IMR-90 (cell line): ENCODE data around the gene GPC6. TPM values are rescaled to one million over a fixed set of nuclear protein-coding genes. Genes with fewer than 3 reads are reported as not detected.

Experiments
- ATAC-seq: fragments of 200-7000 bp; cut with Tn5 transposase; 2 replicates; pipeline ENCODE4 v1.9.1; 2020; ENCODE audit warnings: low read depth, mild to moderate bottlenecking, moderate library complexity
- BruUV-seq: library from RNA; stranded (reverse); fragments of 400-500 nt; replicated peaks from 2 replicates; lab custom pipeline; 2021; lab: Mats Ljungman, UMichigan
- CTCF ChIA-PET: fragments of 300-600 bp; formaldehyde crosslinking; extraction: SDS; loops from one replicate; lab custom pipeline; 2021; ENCODE audit warnings: antibody characterized with exemption; lab: Yijun Ruan, JAX
- POLR2A ChIA-PET: fragments of 300-600 bp; sonication (Branson Sonifier 250); formaldehyde crosslinking; loops from one replicate; lab custom pipeline; 2022; ENCODE audit warnings: antibody characterized with exemption; ENCODE audit not compliant: unreplicated experiment; lab: Charles Lee
- DNase-seq: peaks from one replicate; pipeline ENCODE4 v3.0.0; 2013
- H2AFZ ChIP-seq: replicated peaks from 2 replicates; pipeline ENCODE3; 2013; ENCODE audit warnings: low read length, mild to moderate bottlenecking; ENCODE audit not compliant: poor library complexity
- H2AK5ac ChIP-seq: 2 replicates; pipeline ENCODE4 v1.6.1; 2013; ENCODE audit warnings: low read depth, low read length, inconsistent platforms
- H2AK9ac ChIP-seq: replicated peaks from 2 replicates; pipeline ENCODE3; 2013; ENCODE audit warnings: mild to moderate bottlenecking, low read depth, low read length, moderate library complexity; ENCODE audit not compliant: poor library complexity
- H2BK120ac ChIP-seq: 2 replicates; pipeline ENCODE4 v1.6.1; 2013; ENCODE audit warnings: low read depth, low read length, inconsistent platforms
- H2BK15ac ChIP-seq: 3 replicates; pipeline ENCODE4 v1.6.1; 2013; ENCODE audit warnings: low read depth, low read length, inconsistent platforms
- H2BK20ac ChIP-seq: 2 replicates; pipeline ENCODE4 v1.6.1; 2013; ENCODE audit warnings: low read depth, mild to moderate bottlenecking, inconsistent platforms, low read length, moderate library complexity
- H2BK5ac ChIP-seq: 2 replicates; pipeline ENCODE4 v1.6.1; 2013; ENCODE audit warnings: mild to moderate bottlenecking, low read depth, low read length, inconsistent platforms; ENCODE audit not compliant: poor library complexity, severe bottlenecking
- H3K14ac ChIP-seq: replicated peaks from 2 replicates; pipeline ENCODE4 v1.6.1; 2013; ENCODE audit warnings: low read depth, low read length, inconsistent platforms
- H3K18ac ChIP-seq: 2 replicates; pipeline ENCODE4 v1.6.1; 2013; ENCODE audit warnings: low read depth, low read length, control low read depth
- H3K23ac ChIP-seq: 2 replicates; pipeline ENCODE4 v1.6.1; 2013; ENCODE audit warnings: low read depth, low read length, inconsistent platforms
- H3K27ac ChIP-seq: 2 replicates; pipeline ENCODE4 v1.5.1; 2013; ENCODE audit warnings: mild to moderate bottlenecking, control low read depth, low read length; ENCODE audit not compliant: insufficient read depth
- H3K27me3 ChIP-seq: 2 replicates; pipeline ENCODE4 v1.6.1; 2013; ENCODE audit warnings: low read length; ENCODE audit not compliant: control insufficient read depth, insufficient read depth
- H3K36me3 ChIP-seq: 2 replicates; pipeline ENCODE4 v1.6.1; 2013; ENCODE audit warnings: low read length, mixed read lengths; ENCODE audit not compliant: control insufficient read depth, insufficient read depth
- H3K4ac ChIP-seq: 2 replicates; pipeline ENCODE4 v1.6.1; 2013; ENCODE audit warnings: low read depth, low read length, inconsistent platforms
- H3K4me1 ChIP-seq: 2 replicates; pipeline ENCODE4 v1.6.1; 2013; ENCODE audit warnings: low read length, mixed read lengths; ENCODE audit not compliant: control insufficient read depth, insufficient read depth
- H3K4me2 ChIP-seq: 2 replicates; pipeline ENCODE4 v1.6.1; 2013; ENCODE audit warnings: low read depth, mild to moderate bottlenecking, control low read depth, low read length, moderate library complexity
- H3K4me3 ChIP-seq: 2 replicates; pipeline ENCODE4 v1.5.1; 2013; ENCODE audit warnings: low read depth, mild to moderate bottlenecking, control low read depth, low read length, moderate library complexity; ENCODE audit not compliant: insufficient read depth
- H3K56ac ChIP-seq: 2 replicates; pipeline ENCODE4 v1.6.1; 2013; ENCODE audit warnings: low read length, inconsistent platforms; ENCODE audit not compliant: insufficient read depth; ENCODE audit errors: extremely low read depth
- H3K79me1 ChIP-seq, 2 experiments: 2 replicates each; pipeline ENCODE4 v1.6.1; 2013; ENCODE audit warnings: low read length in 2 of 2, inconsistent platforms in 1 of 2, low read depth in 1 of 2
- H3K9ac ChIP-seq: 2 replicates; pipeline ENCODE4 v1.6.1; 2013; ENCODE audit warnings: low read depth, low read length, control low read depth
- H3K9me1 ChIP-seq: 2 replicates; pipeline ENCODE4 v1.6.1; 2013; ENCODE audit warnings: low read length, inconsistent platforms; ENCODE audit not compliant: insufficient read depth
- H3K9me3 ChIP-seq: 2 replicates; pipeline ENCODE4 v1.6.1; 2013; ENCODE audit warnings: low read length; ENCODE audit not compliant: control insufficient read depth, insufficient read depth
- H4K20me1 ChIP-seq: 2 replicates; pipeline ENCODE4 v1.6.1; 2013; ENCODE audit warnings: low read length, inconsistent platforms; ENCODE audit not compliant: insufficient read depth
- H4K5ac ChIP-seq: 2 replicates; pipeline ENCODE4 v1.6.1; 2013; ENCODE audit warnings: mild to moderate bottlenecking, low read depth, low read length, control low read depth
- H4K8ac ChIP-seq, 2 experiments: 2 replicates each; pipeline ENCODE4 v1.6.1; 2013; ENCODE audit warnings: low read depth in 2 of 2, low read length in 2 of 2, control low read depth in 1 of 2, inconsistent platforms in 1 of 2
- H4K91ac ChIP-seq: 2 replicates; pipeline ENCODE4 v1.6.1; 2013; ENCODE audit warnings: low read depth, low read length, inconsistent platforms; ENCODE audit not compliant: insufficient read depth
- BHLHE40 ChIP-seq: fragments of 150-350 bp; IDR thresholded peaks from 2 replicates; pipeline ENCODE4 v1.6.1; 2016; ENCODE audit warnings: mild to moderate bottlenecking, low read depth, low read length
- CEBPB ChIP-seq: IDR thresholded peaks from 2 replicates; pipeline ENCODE4 v1.6.1; 2012; ENCODE audit warnings: low read depth, low read length, improper control_type of control experiment
- CHD1 ChIP-seq: IDR thresholded peaks from 2 replicates; pipeline ENCODE4 v1.6.1; 2012; ENCODE audit warnings: low read depth, low read length, improper control_type of control experiment
- FOS ChIP-seq: fragments of 150-350 bp; IDR thresholded peaks from 2 replicates; pipeline ENCODE4 v1.6.1; 2016; ENCODE audit warnings: low read depth, low read length
- MAFK ChIP-seq: IDR thresholded peaks from 2 replicates; pipeline ENCODE4 v1.6.1; 2012; ENCODE audit warnings: low read depth, low read length, improper control_type of control experiment
- MAZ ChIP-seq: IDR thresholded peaks from 2 replicates; pipeline ENCODE4 v1.6.1; 2012; ENCODE audit warnings: low read depth, mild to moderate bottlenecking, low read length, improper control_type of control experiment, moderate library complexity, borderline replicate concordance
- MXI1 ChIP-seq: IDR thresholded peaks from 2 replicates; pipeline ENCODE4 v1.6.1; 2012; ENCODE audit warnings: low read depth, mild to moderate bottlenecking, low read length, moderate library complexity, borderline replicate concordance
- NFE2L2 ChIP-seq: fragments of 150-350 bp; IDR thresholded peaks from 2 replicates; pipeline ENCODE4 v1.6.1; 2016; ENCODE audit warnings: low read depth, mild to moderate bottlenecking, low read length
- RCOR1 ChIP-seq: IDR thresholded peaks from 2 replicates; pipeline ENCODE4 v1.6.1; 2012; ENCODE audit warnings: mild to moderate bottlenecking, low read length, improper control_type of control experiment; ENCODE audit not compliant: insufficient replicate concordance
- RFX5 ChIP-seq: IDR thresholded peaks from 2 replicates; pipeline ENCODE4 v1.8.0; 2012; ENCODE audit warnings: low read depth, mild to moderate bottlenecking, low read length, moderate library complexity
- SMC3 ChIP-seq: fragments of 150-350 bp; IDR thresholded peaks from 2 replicates; pipeline ENCODE4 v1.6.1; 2016; ENCODE audit warnings: low read depth, mild to moderate bottlenecking, antibody characterized with exemption, low read length, moderate library complexity
- WGBS, 2 experiments: methylation state at CpG; one replicate each; pipeline versions ENCODE4 v1.1.5 to v1.1.7; 2013; ENCODE audit warnings: missing lambda C conversion rate in 2 of 2; ENCODE audit not compliant: insufficient read length in 1 of 2; ENCODE audit errors: extremely low coverage in 2 of 2; 5-methylcytosine and 5-hydroxymethylcytosine counted together
- dilution Hi-C: fragments of 300-500 bp; cut with HindIII; formaldehyde crosslinking; loops from one replicate; pipeline ENCODE4 v1.14.3; 2018; ENCODE audit warnings: low sequenced_read_pairs; ENCODE audit not compliant: unreplicated experiment
- in situ Hi-C: fragments of 300-500 bp; cut with MboI; formaldehyde crosslinking; loops from 3 replicates; pipeline ENCODE4 v1.14.3; 2019; ENCODE audit warnings: low sequenced_read_pairs, inconsistent platforms, mixed read lengths
- intact Hi-C: fragments of 100-400 bp; cut with micrococcal nuclease; formaldehyde crosslinking; loops from 2 replicates; pipeline ENCODE4 v1.10.0; 2022
- polyA plus RNA-seq, 3 experiments: library from polyadenylated mRNA; depleted of rRNA; stranded (reverse); fragments of >200 nt; gene quantifications; 2 replicates each; pipeline ENCODE4 v1.2.3, GENCODE V29; 2012; ENCODE audit warnings: low replicate concordance in 1 of 3
- total RNA-seq: library from RNA; depleted of rRNA; stranded (reverse); fragments of >200 nt; gene quantifications from 2 replicates; pipeline ENCODE4 v1.2.3, GENCODE V29; 2012
- TF ChIP-seq, protein P1 (sequence below): conservative IDR thresholded peaks from 2 replicates; pipeline ENCODE4 v1.5.1; 2012; ENCODE audit warnings: mild to moderate bottlenecking, low read depth, low read length, improper control_type of control experiment
- TF ChIP-seq, protein P2 (sequence below): fragments of 150-350 bp; IDR thresholded peaks from 2 replicates; pipeline ENCODE4 v1.6.1; 2016; ENCODE audit warnings: low read depth, mild to moderate bottlenecking, low read length, moderate library complexity, borderline replicate concordance

GPC6 gene
- total and polyA plus RNA-seq, 2 of the 4 experiments (the other 2 are of a cell fraction) = 14.9 to 39.4 TPM

DNA sequence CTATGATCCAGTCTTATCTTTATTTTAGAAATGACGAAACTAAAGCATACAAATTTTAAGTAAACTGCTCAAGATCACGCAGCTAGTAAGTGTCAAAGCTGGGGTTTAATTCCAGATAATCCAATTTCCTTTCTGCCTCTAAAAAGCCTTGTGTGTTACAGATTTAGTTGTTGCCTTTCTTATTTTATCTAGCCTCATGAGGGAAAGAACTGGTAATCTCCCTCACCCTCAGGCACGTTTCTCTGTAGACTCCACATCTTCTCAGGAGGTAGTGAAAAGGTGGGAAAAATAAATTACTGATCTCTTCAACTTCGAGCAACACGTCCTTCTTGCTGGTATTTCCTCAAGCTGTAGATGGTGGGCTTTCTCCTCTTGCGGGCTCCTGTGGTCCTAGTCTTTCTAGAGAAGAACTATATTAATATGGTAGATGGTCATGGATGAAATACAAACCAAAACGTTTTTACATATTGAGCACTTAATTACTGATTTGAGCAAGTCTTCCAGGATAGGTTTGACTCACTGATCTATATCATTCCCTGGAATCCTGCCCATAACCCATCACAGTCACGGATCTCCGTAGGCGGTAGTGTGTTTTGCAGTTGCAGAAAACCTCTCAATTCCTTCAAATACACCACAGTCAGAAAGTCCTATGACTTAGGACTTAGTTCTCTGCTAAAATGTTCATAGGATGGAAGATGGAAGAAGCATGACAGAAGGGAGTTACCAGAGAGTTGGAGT lies 733.4 kb downstream of the GPC6 start:
- Histone ChIP-seq H4K91ac (no peak overlapping the region), H3K27me3 (no peaks in the 10 kb centered on the region), H3K18ac (no peak overlapping the region), H2AK9ac (no peak overlapping the region), H3K4ac (no peak overlapping the region), H2AFZ (no peak overlapping the region), H3K9me3 (no peaks in the 10 kb centered on the region), H4K8ac (no peak overlapping the region), H2BK120ac (no peak overlapping the region), H4K5ac (no peak overlapping the region), H3K9ac (no peak overlapping the region), H2BK20ac (no peak overlapping the region), H4K20me1 (no peaks in the 10 kb centered on the region), H3K4me2 (no peak overlapping the region), H3K27ac (no peak overlapping the region), H3K23ac (no peak overlapping the region), H2AK5ac (no peak overlapping the region; the same call in 1 of the 2 replicates), H3K56ac (no peak overlapping the region; the same call in 1 of the 2 replicates), H2BK15ac (no peak overlapping the region), H3K4me3 (no peak overlapping the region), H3K79me1 (no peaks in the 10 kb centered on the region; a peak in 1 of 4 replicates), H3K9me1 (no peaks in the 10 kb centered on the region), H3K4me1 (peaks cover 7% of the 10 kb centered on the region), H3K14ac (no peak overlapping the region), H3K36me3 (no peaks in the 10 kb centered on the region), H2BK5ac (no peak overlapping the region)
- peak; percentile 46 for DNase-seq
- BruUV-seq = no TSS peak
- no peak for TF ChIP-seq MXI1
- TF ChIP-seq CEBPB = no peak
- TF ChIP-seq, protein P1, sequence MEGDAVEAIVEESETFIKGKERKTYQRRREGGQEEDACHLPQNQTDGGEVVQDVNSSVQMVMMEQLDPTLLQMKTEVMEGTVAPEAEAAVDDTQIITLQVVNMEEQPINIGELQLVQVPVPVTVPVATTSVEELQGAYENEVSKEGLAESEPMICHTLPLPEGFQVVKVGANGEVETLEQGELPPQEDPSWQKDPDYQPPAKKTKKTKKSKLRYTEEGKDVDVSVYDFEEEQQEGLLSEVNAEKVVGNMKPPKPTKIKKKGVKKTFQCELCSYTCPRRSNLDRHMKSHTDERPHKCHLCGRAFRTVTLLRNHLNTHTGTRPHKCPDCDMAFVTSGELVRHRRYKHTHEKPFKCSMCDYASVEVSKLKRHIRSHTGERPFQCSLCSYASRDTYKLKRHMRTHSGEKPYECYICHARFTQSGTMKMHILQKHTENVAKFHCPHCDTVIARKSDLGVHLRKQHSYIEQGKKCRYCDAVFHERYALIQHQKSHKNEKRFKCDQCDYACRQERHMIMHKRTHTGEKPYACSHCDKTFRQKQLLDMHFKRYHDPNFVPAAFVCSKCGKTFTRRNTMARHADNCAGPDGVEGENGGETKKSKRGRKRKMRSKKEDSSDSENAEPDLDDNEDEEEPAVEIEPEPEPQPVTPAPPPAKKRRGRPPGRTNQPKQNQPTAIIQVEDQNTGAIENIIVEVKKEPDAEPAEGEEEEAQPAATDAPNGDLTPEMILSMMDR = no peak
- no peak for TF ChIP-seq SMC3
- no peak for TF ChIP-seq RCOR1
- TF ChIP-seq, protein P2, sequence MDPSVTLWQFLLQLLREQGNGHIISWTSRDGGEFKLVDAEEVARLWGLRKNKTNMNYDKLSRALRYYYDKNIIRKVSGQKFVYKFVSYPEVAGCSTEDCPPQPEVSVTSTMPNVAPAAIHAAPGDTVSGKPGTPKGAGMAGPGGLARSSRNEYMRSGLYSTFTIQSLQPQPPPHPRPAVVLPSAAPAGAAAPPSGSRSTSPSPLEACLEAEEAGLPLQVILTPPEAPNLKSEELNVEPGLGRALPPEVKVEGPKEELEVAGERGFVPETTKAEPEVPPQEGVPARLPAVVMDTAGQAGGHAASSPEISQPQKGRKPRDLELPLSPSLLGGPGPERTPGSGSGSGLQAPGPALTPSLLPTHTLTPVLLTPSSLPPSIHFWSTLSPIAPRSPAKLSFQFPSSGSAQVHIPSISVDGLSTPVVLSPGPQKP = no peak
- no peak for TF ChIP-seq MAFK
- TF ChIP-seq CHD1 = no peak
- no peak for TF ChIP-seq NFE2L2
- no peak for TF ChIP-seq RFX5
- TF ChIP-seq MAZ = no peak
- TF ChIP-seq BHLHE40 = no peak
- TF ChIP-seq FOS = no peak
- CTCF ChIA-PET = interaction anchor here (0.6 kb wide), 1 partner anchor 99 kb away, joined by 5 read pairs; no protein-coding TSS in a partner anchor
- dilution Hi-C loops (no loop called here), intact Hi-C loops (loop anchor here (5.0 kb wide), 1 partner anchor 402 kb away; no protein-coding TSS in a partner anchor), in situ Hi-C loops (no loop called here)
- WGBS, 2 experiments = no CpG with 5 or more reads among the region's 10 CpGs
- POLR2A ChIA-PET = no interaction called here
- no peak for ATAC-seq
